HG02852 (cell line): ENCODE results near the gene CRIM1.
"Not testable (repeated sequence)": the region's sequence is repeated elsewhere in the genome, so short reads cannot be mapped to it uniquely, and the experiment has no call there.

ENCODE experiments used
- ATAC-seq: cut with Tn5 transposase; IDR thresholded peaks from one replicate; pipeline ENCODE4 v1.9.1; 2021; ENCODE audit warnings: mild to moderate bottlenecking, moderate library complexity; ENCODE audit not compliant: unreplicated experiment

The CRIM1 gene

DNA sequence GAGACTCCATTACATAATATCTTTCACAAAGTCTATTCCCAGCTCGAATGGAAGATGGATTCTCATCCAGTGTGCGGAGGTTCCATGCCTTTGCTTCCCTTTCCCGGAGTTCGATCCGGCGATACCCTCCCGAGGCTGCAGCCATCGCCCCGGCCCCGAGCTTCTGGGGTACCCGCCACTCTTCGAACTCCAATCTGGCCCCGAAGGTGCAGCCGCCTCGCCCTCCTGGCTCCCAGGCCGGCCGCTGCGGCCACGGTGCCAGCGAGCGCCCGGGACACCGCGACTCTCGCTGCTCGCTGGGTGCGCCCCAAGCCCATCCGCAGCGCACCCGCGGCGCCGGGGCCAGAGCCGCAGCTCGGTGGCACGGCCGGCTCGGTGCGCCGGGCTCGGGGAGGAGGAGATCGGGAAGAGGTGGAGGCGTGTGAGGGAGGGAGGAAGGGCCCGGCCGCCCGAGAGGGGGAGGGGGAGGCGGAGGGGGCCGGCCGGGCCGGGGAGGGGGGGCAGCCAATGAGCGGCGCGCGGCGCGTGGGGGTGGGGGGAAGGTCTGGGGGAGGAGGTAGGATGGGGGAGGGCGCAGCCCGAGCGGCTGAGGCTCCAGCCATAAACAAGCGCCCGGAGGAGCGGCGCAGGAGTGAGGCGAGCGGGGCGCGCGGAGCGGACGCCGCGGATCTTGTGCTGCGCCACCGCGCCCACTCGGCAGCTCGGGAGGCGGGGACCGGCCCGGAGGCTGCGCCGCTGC, at the start of gene CRIM1:
CRIM1 (plus strand) TSS at position 628 of the 739 bp plus-strand sequence. CDS start 515 bp downstream, outside the sequence.
- peak; percentile 43 for ATAC-seq

DNA sequence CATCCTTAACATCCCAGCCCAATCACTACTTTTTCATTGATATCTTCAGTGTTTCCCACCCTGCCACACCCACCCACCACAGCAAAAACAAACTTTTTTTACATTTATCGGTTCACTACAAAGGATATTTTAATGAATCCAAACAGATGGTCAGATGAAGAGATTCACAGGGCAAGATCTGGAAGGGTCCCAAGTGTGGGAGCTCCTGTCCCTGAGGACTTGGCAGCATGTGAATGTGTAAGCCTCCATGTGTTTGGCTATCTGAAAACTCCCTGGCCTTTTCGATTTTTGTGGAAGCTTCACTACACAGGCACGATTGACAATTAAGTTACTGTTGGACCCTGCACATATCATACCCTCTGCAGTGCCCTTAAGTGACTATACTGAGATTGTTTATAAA, 48.1 kb upstream of the CRIM1 start:
- no peak for ATAC-seq

GRCh38 chr2:36310444-36310843, 45.1 kb upstream of the CRIM1 start:
- not testable (repeated sequence) for ATAC-seq

- ATAC-seq, result no peak
Observed at GRCh38 chr2:36318547-36318946, 37.0 kb upstream of the CRIM1 start.

- ATAC-seq, result no peak
Observed at GRCh38 chr2:36322108-36322507, 33.5 kb upstream of the CRIM1 start.

- no peak for ATAC-seq
Observed at GRCh38 chr2:36326286-36326685, 29.3 kb upstream of the CRIM1 start.

DNA sequence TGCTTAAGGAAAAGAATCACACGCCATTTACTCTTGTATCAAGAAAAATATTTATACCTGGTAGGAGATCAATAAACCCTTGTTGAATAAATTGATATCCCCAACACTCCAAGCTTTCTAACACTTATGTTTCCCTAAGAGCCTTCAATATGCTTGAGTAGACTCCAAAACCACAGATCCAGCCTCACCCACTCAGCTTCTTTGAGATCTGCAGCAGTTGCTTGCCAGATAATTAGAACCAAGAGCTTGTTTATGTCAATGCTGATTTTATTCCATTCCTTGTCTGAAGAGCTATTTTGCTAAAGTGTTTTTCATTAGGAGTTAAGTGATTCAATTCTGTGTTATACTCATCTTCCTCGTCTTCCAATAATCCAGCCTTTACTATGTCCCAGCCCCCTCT, 26.3 kb upstream of the CRIM1 start:
- ATAC-seq, result no peak

DNA sequence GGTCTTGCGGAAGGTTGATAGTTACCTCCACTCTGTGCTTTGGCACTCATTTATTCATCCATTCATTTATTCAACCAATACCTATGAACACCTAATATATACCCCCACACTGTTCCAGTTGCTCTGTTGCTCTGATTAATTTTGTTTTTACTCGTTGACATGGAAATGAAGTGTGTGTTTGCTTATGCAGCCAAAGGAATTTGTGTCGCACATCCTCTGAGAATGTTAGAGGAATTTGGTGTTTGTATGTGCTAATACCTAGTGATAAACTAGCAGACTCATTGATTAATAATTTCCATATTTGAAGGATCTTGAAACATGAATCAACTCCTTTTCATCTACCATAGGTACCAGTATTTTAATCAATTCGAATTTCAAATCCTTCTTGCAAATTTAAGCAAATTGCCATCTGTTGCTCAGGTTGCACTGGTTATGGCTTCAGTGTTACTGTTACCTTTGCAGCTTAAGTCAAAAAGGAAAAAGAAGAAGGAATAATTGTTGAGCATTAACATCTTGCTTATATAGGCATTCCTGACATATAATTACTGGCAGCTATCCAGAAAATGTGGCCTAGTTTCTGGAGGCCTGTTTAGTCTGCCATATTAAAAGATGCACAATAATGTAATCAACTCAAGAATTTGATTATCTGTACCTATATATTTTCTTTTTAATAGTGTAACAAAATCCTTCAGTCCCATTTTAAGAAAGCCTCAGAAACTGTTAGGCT, 25.7 kb upstream of the CRIM1 start:
- ATAC-seq, result no peak

- no peak for ATAC-seq
Observed at GRCh38 chr2:36330473-36331395, 24.8 kb upstream of the CRIM1 start.

DNA sequence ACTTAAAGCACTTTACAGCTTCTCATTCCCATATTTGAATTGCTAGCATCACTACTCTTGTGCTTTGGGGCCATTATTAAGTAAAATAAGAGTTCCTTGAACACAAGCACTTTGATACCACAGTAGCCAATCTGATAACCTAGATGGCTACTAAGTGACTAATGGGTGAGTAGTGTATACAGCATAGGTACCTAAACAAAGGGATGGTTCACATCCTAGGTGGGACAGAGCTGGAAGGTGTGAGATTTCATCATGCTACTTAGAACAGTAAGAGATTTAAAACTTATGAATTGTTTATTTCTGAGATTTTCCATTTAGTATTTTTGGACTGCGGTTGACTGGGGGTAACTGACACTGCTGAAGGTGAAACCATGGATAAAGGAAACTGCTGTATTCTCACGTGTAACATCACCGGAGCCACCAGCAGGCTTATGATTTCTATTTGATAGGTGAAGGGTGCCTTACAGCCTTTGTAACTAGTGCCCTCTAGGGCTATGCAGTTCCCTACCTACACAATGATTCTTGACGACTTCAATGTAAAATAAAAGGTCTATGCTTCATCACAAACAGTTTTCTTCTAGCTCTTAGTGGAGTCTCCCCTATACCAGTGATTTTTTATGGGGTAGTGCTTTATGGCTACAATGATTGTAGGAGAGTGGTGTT, 22.1 kb upstream of the CRIM1 start:
- no peak for ATAC-seq

DNA sequence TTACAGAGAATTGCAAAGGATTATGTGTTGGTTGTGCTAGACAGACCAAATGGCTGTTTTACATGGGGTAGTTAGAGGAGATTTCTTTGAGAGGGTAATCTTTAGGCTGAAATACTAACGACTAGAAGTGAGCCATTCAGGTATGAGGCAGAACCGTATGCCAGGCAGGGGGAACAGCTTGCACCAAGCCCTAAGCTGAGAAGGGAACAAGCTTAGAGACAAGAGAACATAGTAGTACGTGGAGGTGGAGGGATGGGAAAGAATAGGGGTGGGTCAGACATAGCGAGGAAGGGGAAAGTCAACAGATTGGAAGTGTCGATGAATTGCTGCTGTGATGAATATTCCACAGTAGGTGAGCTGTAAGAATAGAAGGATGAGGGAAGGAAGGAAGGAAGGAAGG, 20.0 kb upstream of the CRIM1 start:
- ATAC-seq, result no peak

DNA sequence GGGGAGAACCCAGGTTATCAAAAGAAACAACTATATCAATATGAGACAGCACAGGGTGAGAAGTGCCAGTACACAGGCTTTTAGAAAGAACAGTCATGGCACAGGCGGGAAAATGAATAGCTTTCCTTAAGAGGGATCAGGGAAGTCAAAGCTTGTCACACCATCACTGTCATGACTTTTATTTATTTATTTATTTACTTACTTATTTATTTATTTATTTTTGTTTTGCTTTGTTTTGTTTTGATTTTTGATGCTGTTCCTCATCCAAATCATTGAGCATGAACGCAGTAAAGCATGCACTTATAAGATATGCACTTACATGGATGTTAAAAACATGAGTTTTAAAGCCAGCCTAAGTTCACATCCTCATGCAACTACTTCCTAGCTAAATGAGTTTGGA, 19.3 kb upstream of the CRIM1 start:
- no peak for ATAC-seq

GRCh38 chr2:36337354-36337753, 18.2 kb upstream of the CRIM1 start:
- peak; percentile 65 for ATAC-seq

DNA sequence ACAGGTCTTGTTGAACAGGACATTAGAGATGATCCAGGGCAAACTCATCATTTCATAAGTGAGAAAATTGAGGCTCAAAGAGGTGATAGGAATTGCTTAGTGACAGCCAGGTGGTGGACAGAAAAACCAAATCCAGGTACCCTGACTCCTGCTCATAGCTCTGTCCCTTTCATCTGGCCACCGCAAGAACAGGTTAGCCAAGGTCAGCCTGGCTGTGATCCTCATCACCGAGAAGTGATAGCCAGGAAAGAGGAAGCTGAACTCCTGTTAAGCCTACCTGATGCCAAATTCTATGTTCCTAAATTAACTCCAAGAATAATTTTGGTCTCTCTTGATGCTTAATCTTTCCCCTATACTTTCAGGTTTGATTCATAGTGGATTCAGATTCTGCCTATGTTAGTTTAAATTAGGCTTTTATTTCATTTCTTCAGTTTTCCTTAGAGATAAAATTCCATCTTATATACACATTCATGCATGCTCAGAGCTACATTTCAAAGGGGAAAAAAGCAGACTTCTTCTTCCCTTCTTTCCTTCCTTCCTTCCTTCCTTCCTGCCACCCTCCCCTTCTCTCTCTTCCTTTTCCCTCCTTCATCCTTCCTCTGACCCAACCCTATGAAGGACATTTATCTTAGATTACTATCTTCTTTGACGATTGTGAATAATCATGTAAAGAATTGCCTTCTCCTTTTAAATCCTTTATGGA, 17.3 kb upstream of the CRIM1 start:
- ATAC-seq, result no peak

GRCh38 chr2:36338827-36339145, 16.8 kb upstream of the CRIM1 start:
- no peak for ATAC-seq

DNA sequence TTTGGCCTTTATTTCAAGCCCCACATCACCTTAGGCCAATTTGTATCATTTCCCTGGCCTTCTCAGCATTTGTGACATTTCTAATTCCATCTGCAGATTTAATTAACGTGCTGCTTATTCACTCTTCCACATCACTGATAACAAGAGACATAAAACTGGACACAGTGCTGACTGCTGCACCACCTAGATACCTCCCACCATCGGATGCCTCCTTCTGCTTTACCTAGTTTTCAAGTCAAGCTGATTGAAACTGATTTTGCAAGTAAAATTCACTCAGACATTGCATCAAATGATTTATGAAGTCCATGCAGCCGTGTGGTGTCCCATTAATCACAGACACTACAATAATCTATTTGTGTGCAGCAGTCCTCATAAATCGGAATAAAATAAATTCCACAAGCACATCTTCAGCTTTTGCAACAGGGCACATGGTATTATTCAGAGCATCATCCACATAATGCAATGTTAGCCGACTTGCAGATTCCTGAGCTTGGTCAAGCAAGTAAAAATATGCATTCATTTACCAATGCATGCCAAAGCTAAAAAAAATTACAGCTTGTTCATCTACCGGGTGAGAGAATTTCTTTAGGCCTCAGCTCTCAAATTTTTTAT, 15.9 kb upstream of the CRIM1 start:
- no peak for ATAC-seq

DNA sequence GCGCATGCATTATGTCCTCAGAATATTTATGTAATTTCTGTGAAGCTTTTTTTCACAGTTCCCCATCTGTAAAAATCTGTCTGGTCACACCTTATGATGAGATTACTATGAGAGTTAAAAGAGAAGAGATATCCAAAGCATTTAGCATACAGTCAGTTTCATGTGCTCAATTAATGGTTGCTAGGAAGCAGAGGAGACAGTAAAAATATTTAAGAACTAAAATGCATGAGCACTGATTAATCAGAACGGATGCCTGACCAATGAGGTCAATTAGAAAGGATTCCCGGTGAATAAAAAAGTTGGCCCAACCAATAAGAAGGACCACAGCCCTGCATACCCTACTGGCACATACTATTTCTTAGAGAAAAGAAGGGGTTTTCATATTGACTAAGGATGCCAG, 12.0 kb upstream of the CRIM1 start:
- no peak for ATAC-seq

DNA sequence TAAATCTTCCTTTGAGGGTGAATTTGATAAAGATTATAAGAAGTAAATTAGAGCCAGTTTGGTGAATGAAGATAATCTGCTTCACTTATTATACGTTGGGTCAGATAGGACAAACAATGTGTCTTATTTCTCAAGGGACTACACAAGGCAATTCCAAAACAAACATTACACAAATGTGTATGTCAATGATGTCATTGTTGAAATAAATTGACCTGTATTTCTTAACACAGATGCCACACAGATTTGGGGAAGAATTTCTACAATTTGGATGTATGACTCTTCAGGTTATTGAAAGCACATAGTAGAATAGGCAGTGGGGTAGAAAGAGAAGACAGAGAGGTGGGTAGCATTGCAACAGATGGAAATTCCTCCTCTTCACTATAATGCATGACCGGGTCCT, 6.9 kb upstream of the CRIM1 start:
- no peak for ATAC-seq

DNA sequence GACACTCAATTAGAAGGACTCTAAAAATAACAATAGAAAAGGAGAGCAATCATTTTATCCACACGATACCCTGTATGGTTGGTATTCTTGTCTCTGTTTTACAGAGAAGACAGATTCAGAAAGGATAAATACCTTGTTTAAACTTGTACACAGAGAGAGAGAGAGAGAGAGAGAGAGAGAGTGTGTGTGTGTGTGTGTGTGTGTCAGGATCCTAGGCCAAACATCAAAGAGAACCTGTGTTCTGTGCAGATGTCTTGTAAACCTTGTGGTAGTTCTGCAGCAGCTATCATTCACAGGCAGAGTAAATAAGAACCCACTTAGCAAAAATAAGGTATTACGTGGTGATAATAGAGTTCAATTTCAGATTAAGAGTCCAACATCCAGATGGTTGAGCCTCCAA, 4.3 kb upstream of the CRIM1 start:
- ATAC-seq, result no peak

- no peak for ATAC-seq
Observed at GRCh38 chr2:36351736-36352349, 3.7 kb upstream of the CRIM1 start.
